22Rv1 (cell line): ENCODE measurements around the gene PUDP.

Source experiments
- H3K27ac ChIP-seq: fragments of 450-650 bp; 2 replicates; pipeline ENCODE4 v1.5.1; 2017
- ZFX ChIP-seq: fragments of 450-650 bp; IDR thresholded peaks from 2 replicates; pipeline ENCODE4 v1.6.1; 2017; ENCODE audit warnings: antibody characterized with exemption, borderline replicate concordance
- TF ChIP-seq, protein P1 (sequence below): fragments of 450-650 bp; IDR thresholded peaks from 2 replicates; pipeline ENCODE4 v1.5.1; 2017; ENCODE audit warnings: mild to moderate bottlenecking

Gene PUDP

GRCh38 chrX:7082556-7082955 lies 65.4 kb downstream of the PUDP start:
- no peak overlapping the region for H3K27ac ChIP-seq
- TF ChIP-seq, protein P1, sequence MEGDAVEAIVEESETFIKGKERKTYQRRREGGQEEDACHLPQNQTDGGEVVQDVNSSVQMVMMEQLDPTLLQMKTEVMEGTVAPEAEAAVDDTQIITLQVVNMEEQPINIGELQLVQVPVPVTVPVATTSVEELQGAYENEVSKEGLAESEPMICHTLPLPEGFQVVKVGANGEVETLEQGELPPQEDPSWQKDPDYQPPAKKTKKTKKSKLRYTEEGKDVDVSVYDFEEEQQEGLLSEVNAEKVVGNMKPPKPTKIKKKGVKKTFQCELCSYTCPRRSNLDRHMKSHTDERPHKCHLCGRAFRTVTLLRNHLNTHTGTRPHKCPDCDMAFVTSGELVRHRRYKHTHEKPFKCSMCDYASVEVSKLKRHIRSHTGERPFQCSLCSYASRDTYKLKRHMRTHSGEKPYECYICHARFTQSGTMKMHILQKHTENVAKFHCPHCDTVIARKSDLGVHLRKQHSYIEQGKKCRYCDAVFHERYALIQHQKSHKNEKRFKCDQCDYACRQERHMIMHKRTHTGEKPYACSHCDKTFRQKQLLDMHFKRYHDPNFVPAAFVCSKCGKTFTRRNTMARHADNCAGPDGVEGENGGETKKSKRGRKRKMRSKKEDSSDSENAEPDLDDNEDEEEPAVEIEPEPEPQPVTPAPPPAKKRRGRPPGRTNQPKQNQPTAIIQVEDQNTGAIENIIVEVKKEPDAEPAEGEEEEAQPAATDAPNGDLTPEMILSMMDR, result no peak

DNA sequence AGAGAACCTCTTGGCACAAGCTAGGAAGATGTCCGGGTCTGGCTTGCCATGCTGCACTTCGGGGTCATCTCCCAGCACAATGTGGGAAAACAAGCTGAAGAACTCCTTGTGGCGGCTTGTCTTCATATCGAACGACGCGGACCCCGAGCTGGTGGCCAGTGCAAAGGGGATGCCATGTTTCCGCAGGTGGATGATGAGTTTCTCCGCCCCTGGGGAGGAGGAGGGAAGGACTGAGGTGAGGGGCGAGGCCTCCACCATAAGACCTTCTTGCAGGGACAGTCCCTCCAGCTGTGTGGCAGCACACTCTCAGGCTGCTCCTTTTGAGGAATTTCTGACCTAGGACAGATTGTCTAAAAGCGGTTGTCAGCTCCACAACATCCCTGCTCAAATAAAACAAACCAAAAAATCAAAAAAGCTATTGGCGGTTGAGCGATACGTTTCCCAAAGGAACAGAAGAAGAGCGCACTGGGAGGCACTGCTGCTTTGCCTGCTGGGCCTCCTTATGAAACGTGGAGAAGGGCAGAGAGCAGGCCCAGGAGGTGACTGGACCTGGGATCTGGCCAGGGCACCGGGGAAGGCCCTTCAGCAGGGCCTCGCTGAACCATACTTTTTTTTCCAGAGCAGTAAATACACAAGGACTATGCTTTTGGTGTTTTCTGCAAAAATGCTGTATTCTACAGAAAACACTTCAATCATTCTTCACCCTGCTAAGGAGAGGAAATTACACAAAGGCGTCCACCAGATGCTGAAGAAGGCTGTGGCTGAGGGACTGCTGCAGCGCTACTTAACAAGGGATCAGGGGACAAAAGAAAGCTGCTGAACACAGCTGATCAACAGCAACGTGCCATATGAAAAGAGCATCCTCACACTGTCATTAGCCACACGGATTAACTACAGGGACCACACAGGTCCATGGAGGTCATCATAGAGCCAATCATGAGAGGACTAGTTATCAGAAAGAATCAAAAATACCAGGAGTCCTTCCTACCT lies 70.4 kb downstream of the PUDP start:
- TF ChIP-seq ZFX, result no peak
- TF ChIP-seq, protein P1, result no peak
- no peak overlapping the region for H3K27ac ChIP-seq

- TF ChIP-seq, protein P1, result no peak
- TF ChIP-seq ZFX, result no peak
- H3K27ac ChIP-seq, result no peak overlapping the region
Measured at GRCh38 chrX:7076245-7076661, 71.7 kb downstream of the PUDP start.

DNA sequence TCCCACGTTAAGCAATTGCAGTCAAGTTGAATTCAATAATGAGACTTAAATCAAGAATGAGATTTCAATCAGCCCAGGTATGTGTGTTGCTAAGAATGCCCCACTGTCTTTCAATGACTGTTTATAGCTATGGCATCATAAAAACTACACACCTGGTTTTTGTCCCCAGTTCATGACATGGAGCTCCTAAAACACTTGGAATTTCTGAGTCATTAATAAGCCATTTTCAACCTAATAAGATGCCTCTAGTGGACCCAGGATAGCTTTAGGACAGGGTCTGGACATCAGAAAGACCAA lies 73.1 kb downstream of the PUDP start:
- no peak overlapping the region for H3K27ac ChIP-seq
- TF ChIP-seq, protein P1, result no peak
- TF ChIP-seq ZFX, result no peak

DNA sequence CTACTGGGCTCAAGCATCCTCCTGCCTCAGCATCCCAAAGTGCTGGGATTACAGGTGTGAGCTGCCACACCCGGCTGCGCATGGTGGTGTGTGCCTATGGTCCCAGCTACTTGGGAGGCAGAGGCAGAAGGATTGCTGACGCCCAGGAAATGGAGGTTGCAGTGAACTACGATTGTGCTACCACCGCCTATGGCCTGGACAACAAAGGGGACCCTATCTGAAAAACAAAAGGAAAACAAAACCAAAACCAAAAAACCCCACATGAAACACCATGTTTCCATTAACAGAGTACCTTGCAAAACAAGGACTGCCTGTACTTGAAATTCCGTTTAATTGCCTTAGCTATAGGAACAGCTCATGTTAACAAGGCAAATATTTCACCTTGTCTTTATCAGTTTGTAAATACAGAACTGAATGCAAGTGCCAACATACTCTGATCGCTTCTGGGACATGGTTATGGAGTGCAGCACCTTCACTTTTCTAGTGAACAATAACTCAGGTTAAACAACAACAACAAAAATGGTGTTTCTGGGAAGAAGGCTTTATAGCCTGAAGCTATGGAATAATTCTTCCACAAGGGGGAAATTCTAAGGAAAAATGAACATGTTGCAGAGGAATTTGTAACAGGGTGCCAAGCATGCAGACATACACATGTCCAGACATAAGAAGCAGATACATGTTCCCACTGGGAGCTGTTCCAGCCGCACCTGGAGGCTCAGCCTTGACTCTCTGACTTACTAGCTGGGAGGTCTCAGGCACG lies 73.6 kb downstream of the PUDP start:
- no peak overlapping the region for H3K27ac ChIP-seq
- TF ChIP-seq, protein P1, result no peak
- no peak for TF ChIP-seq ZFX

DNA sequence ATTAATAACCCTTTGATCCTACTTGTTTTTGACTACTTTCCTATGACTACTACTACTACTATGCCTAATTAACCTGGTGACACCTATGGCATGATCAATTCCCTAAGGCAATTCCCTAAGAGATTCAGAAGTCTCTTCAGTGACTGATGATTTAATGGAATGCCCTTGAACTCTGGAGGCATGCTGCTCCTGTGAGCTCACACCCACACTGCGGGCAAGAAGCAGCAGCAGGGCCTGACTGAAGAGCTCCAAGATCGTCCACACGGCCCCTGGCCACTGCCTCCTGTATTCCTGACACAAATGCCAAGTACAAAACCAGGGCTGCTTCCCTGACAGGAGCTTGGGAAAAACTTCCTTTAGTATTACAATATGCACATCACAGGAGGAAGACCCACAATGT lies 74.6 kb downstream of the PUDP start:
- TF ChIP-seq, protein P1, result no peak
- TF ChIP-seq ZFX, result no peak
- H3K27ac ChIP-seq, result no peak overlapping the region

GRCh38 chrX:7072856-7073255 lies 75.1 kb downstream of the PUDP start:
- TF ChIP-seq, protein P1, result no peak
- no peak for TF ChIP-seq ZFX
- H3K27ac ChIP-seq, result no peak overlapping the region
